Bronchus fibroblast of lung (primary cell): ENCODE data around the gene NKX1-2. TPM values are rescaled to one million over a fixed set of nuclear protein-coding genes. Genes with fewer than 3 reads are reported as not detected.

Source experiments
- total RNA-seq: library from RNA; depleted of rRNA; stranded (reverse); fragments of >200 nt; gene quantifications from 2 replicates; pipeline ENCODE4 v1.2.3, GENCODE V29; 2015

Gene NKX1-2
- total RNA-seq, result not detected in 2 replicates

DNA sequence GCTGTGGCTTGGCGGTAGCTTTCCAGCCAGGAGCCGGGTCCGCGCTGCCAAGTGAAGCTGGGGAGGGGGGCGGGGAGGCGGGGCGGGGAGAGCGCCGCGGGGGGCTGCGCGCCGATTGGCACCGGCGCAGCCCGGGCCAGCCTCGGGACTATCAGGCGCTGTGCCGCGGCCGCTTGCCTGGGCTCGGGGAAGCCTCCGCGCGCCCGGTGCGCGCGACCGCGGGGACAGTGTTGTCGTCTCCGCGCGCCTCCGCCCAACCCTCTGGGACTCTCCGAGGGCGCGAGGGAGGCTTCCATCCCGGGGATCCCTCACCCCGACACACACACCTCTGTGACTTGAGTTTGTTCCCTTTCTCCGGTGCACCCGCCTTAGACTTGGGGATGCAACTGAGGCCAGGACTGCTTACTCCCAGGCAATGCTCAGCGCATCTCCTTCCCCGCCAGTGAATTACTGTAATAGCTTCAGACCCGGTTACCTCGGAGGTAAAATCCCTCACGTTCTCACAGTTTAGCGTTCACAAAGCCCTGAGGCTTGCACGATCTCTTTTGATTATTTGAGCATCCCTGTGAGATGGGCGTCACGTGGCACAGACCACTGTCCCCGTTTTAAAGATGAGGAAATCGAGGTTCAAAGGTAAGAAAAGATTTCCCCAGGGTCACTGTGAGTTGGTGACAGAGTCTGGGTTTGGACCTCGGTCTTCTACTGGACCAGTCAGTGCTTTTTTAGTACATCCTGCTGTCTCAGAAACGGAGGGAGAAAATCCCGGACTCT lies at the start of gene NKX1-2:
Gene NKX1-2, minus strand, starts transcription at position 24 of the 771 bp plus-strand sequence. CDS start 92 bp downstream, outside the sequence.

DNA sequence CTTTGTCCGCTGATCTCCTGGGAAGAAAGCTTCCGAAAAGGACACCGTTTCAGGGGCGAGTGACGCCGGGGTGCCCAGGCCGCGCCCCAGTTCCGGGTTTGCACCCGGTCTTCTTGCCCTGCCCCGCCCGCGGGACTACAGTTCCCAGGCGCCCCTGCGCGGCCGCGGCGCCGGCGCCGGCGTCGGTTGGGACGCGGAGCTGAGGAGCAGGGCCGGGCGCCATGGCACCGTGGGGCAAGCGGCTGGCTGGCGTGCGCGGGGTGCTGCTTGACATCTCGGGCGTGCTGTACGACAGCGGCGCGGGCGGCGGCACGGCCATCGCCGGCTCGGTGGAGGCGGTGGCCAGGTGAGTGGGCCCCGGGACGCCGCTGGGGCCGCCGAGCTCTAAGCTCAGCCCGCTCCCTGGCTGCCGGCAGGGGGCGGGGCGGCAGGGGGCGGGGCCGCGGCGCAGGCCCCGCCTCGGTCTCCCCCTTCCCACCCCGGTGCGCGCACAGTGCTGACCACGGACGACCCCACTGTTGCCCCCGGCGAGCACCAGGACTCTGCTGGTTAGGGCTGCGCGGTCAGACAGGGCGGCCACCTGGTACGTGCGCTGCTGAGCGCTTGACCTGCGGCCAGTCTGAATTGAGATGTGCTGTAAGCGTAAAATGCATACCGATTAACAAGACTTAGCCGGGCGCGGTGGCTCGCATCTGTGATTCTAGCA lies 12.0 kb upstream of the NKX1-2 start, which contains the start of gene LHPP:
Gene LHPP, plus strand, starts transcription at position 182 of the 706 bp plus-strand sequence. Its CDS starts 40 bp downstream, at position 222.

DNA sequence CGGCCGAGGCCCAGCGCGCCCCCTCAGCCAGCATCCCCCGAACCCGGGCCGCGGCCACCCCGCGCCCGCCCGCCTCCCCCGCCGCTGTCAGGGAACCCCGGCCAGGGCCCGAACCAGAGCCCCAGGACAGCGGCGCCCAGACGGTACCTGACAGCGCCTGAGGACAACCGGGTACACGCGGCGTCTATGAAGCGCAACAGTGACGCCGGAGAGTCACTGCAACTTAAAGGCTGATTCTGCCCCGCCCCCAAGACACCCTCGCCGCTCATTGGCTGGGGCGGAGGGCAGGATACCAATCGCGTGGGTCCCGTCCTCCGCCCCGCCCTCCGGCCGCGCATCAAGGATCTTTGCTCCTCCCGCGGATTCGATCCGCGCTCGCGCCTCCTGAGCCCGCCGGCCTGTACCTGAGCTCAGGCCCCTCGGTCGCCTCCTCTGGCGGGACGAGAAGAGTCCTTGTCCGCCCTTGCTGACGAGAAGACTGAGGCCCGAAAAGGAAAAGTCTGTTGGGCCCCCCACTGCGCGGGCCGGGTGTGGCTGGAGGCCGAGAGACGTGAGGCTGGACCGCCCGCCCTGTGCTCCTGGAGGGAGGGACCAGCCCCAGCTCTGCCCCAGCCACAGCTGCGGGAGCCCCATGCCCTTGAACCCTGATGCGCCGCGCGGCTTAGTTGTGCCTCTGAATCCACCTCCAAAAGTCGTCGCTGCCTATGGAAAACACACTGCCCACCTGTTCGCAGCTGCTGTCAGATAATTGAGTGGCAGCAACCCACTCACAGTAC lies 30.9 kb downstream of the NKX1-2 start, which contains the start of gene OAT:
Gene OAT, minus strand, starts transcription at position 198 of the 776 bp plus-strand sequence. CDS start 6,752 bp downstream, outside the sequence.

Other genes with a start within 250 kb of the NKX1-2 start
- 109 and 117 TPM in 2 replicates for gene OAT, start 31.1 kb downstream of the NKX1-2 start, total RNA-seq
- 4.7 and 6.4 TPM in 2 replicates for gene LHPP, start 11.8 kb upstream of the NKX1-2 start, total RNA-seq